A549 (cell line): ENCODE results near the gene RHBDL2. TPM values are rescaled to one million over a fixed set of nuclear protein-coding genes. Genes with fewer than 3 reads are reported as not detected.

Experiments
- ATAC-seq, 2 experiments: fragments of 200-7000 bp in 1 of 2; fragments of >200 bp in 1 of 2; cut with Nextera tagmentation in 1 of 2; cut with Tn5 transposase in 1 of 2; 3 replicates each; pipeline versions ENCODE4 v1.8.0 to v1.9.1; 2018 to 2020; ENCODE audit warnings: mild to moderate bottlenecking in 1 of 2, moderate library complexity in 1 of 2
- CTCF ChIA-PET: fragments of 300-600 bp; sonication (Branson Sonifier 250); formaldehyde crosslinking; extraction: SDS; loops from one replicate; lab custom pipeline; 2021; ENCODE audit warnings: antibody characterized with exemption, inconsistent platforms; lab: Yijun Ruan, JAX
- POLR2A ChIA-PET: fragments of 350-600 bp; formaldehyde crosslinking; extraction: SDS; loops from one replicate; lab custom pipeline; 2021; ENCODE audit warnings: antibody characterized with exemption, inconsistent platforms; lab: Yijun Ruan, JAX
- DNase-seq, 2 experiments: peaks; one replicate each; pipeline versions ENCODE4 v3.0.0 to v3.0.0-alpha.2; 2011 to 2016; ENCODE audit warnings: low read depth in 1 of 2, low spot score in 1 of 2
- FAIRE-seq: peaks from 2 replicates; lab custom pipeline; 2011; peaks lifted over from hg19 to GRCh38; lab: Jason Lieb, UNC
- H3K27ac ChIP-seq, 2 experiments: fragments of >200 bp; sonication (Bioruptor Twin); formaldehyde crosslinking; 3 replicates each; pipeline ENCODE4 v1.5.1; 2016 to 2017
- H3K4me1 ChIP-seq: fragments of >200 bp; sonication (Bioruptor Twin); formaldehyde crosslinking; 3 replicates; pipeline ENCODE4 v1.6.1; 2016
- H3K4me2 ChIP-seq: fragments of >200 bp; sonication (Bioruptor Twin); formaldehyde crosslinking; 3 replicates; pipeline ENCODE4 v1.6.1; 2016
- H3K4me3 ChIP-seq: fragments of >200 bp; sonication (Bioruptor Twin); formaldehyde crosslinking; 3 replicates; pipeline ENCODE4 v1.5.1; 2016
- H3K9me3 ChIP-seq: fragments of >200 bp; sonication (Bioruptor Twin); formaldehyde crosslinking; 3 replicates; pipeline ENCODE4 v1.6.1; 2016
- BHLHE40 ChIP-seq: IDR thresholded peaks from 2 replicates; pipeline ENCODE4 v1.6.1; 2012; ENCODE audit warnings: low read depth, low read length, inconsistent platforms
- CBX8 ChIP-seq: fragments of 200-600 bp; sonication (generic); IDR thresholded peaks from 2 replicates; pipeline ENCODE4 v1.6.1; 2016
- CEBPB ChIP-seq, 2 experiments: fragments of >200 bp in 1 of 2; sonication (Bioruptor Twin) in 1 of 2; formaldehyde crosslinking in 1 of 2; IDR thresholded peaks; 2 replicates each; pipeline ENCODE4 v1.6.1; 2012 to 2016
- CHD4 ChIP-seq: fragments of 200-600 bp; sonication (generic); IDR thresholded peaks from 2 replicates; pipeline ENCODE4 v1.6.1; 2016; ENCODE audit warnings: antibody characterized with exemption, mild to moderate bottlenecking, borderline replicate concordance
- EHF ChIP-seq: fragments of 250-450 bp; sonication (Bioruptor Pico); IDR thresholded peaks from 2 replicates; pipeline ENCODE4 v1.5.0; 2020; ENCODE audit warnings: mild to moderate bottlenecking
- EP300 ChIP-seq, 2 experiments: fragments of >200 bp; sonication (Bioruptor Twin); formaldehyde crosslinking; IDR thresholded peaks; 2 replicates in 1 of 2; 3 replicates in 1 of 2; pipeline ENCODE4 v1.6.1; 2016 to 2017
- ESRRA ChIP-seq: fragments of 150-350 bp; IDR thresholded peaks from 2 replicates; pipeline ENCODE4 v1.6.1; 2014; ENCODE audit warnings: mild to moderate bottlenecking, low read length, borderline replicate concordance
- FOXS1 ChIP-seq: fragments of 250-450 bp; sonication (Bioruptor Pico); IDR thresholded peaks from 2 replicates; pipeline ENCODE4 v1.5.0; 2020; ENCODE audit warnings: mild to moderate bottlenecking, moderate library complexity
- GATA3 ChIP-seq: IDR thresholded peaks from 2 replicates; pipeline ENCODE4 v1.6.1; 2012; ENCODE audit warnings: borderline replicate concordance
- HDAC2 ChIP-seq: fragments of 200-600 bp; sonication (generic); IDR thresholded peaks from 2 replicates; pipeline ENCODE4 v1.6.1; 2016
- HEYL ChIP-seq: fragments of 250-450 bp; sonication (Bioruptor Pico); IDR thresholded peaks from 2 replicates; pipeline ENCODE4 v1.8.0; 2021; ENCODE audit warnings: mild to moderate bottlenecking, moderate library complexity
- HOXA7 ChIP-seq: fragments of 250-450 bp; sonication (Bioruptor Pico); IDR thresholded peaks from 2 replicates; pipeline ENCODE4 v1.5.0; 2020; ENCODE audit warnings: mild to moderate bottlenecking, moderate library complexity
- JUN ChIP-seq, 2 experiments: fragments of >200 bp; sonication (Bioruptor Twin); formaldehyde crosslinking; IDR thresholded peaks; 2 replicates in 1 of 2; 3 replicates in 1 of 2; pipeline ENCODE4 v1.6.1; 2016 to 2017
- JUNB ChIP-seq: fragments of >200 bp; sonication (Bioruptor Twin); formaldehyde crosslinking; IDR thresholded peaks from 2 replicates; pipeline ENCODE4 v1.6.1; 2016
- NFE2L2 ChIP-seq: fragments of 150-350 bp; conservative IDR thresholded peaks from 2 replicates; pipeline ENCODE4 v1.6.1; 2014; ENCODE audit warnings: low read length
- NPAS2 ChIP-seq: fragments of 250-450 bp; sonication (Bioruptor Pico); IDR thresholded peaks from 2 replicates; pipeline ENCODE4 v1.8.0; 2022; ENCODE audit warnings: mild to moderate bottlenecking, moderate library complexity, borderline replicate concordance
- PHF8 ChIP-seq: fragments of 200-600 bp; sonication (generic); IDR thresholded peaks from 2 replicates; pipeline ENCODE4 v1.6.1; 2016; ENCODE audit warnings: low read depth, mild to moderate bottlenecking, antibody characterized with exemption, moderate library complexity, borderline replicate concordance
- POLR2A ChIP-seq: IDR thresholded peaks from 2 replicates; pipeline ENCODE4 v1.6.1; 2012; ENCODE audit warnings: mild to moderate bottlenecking, low read length
- RCOR1 ChIP-seq: fragments of 150-350 bp; IDR thresholded peaks from 2 replicates; pipeline ENCODE4 v1.6.1; 2014; ENCODE audit warnings: antibody characterized with exemption, low read length, low read depth
- RFX5 ChIP-seq: fragments of 450-650 bp; IDR thresholded peaks from 2 replicates; pipeline ENCODE4 v1.7.1; 2014; ENCODE audit warnings: antibody characterized with exemption, mild to moderate bottlenecking, moderate library complexity
- SMC3 ChIP-seq: fragments of >200 bp; sonication (Bioruptor Twin); formaldehyde crosslinking; IDR thresholded peaks from 3 replicates; pipeline ENCODE4 v1.6.1; 2018; ENCODE audit warnings: inconsistent platforms
- TFCP2L1 ChIP-seq: fragments of 250-450 bp; sonication (Bioruptor Pico); IDR thresholded peaks from 2 replicates; pipeline ENCODE4 v1.5.0; 2021; ENCODE audit warnings: mild to moderate bottlenecking
- TP53 ChIP-seq: fragments of 250-450 bp; sonication (Bioruptor Pico); IDR thresholded peaks from 2 replicates; pipeline ENCODE4 v1.5.0; 2021; ENCODE audit warnings: mild to moderate bottlenecking, moderate library complexity
- ZC3H11A ChIP-seq: fragments of 450-650 bp; IDR thresholded peaks from 2 replicates; pipeline ENCODE4 v1.6.1; 2014; ENCODE audit warnings: antibody characterized with exemption, mild to moderate bottlenecking
- ZFP36 ChIP-seq: fragments of 450-650 bp; IDR thresholded peaks from 2 replicates; pipeline ENCODE4 v1.6.1; 2014; ENCODE audit warnings: borderline replicate concordance; ENCODE audit not compliant: partially characterized antibody
- ZNF302 ChIP-seq: fragments of 250-450 bp; sonication (Bioruptor Pico); IDR thresholded peaks from 2 replicates; pipeline ENCODE4 v1.9.0; 2021; ENCODE audit warnings: inconsistent platforms, mild to moderate bottlenecking, moderate library complexity
- ZSCAN20 ChIP-seq: fragments of 250-450 bp; sonication (Bioruptor Pico); IDR thresholded peaks from 2 replicates; pipeline ENCODE4 v1.8.0; 2022; ENCODE audit warnings: mild to moderate bottlenecking, moderate library complexity
- WGBS: methylation state at CpG from one replicate; pipeline ENCODE4 v1.1.6; 2017; ENCODE audit errors: missing lambda C conversion rate; 5-methylcytosine and 5-hydroxymethylcytosine counted together
- polyA minus RNA-seq: library from RNA; depleted of rRNA, polyadenylated mRNA; stranded (reverse); fragments of >200 nt; gene quantifications from 2 replicates; pipeline ENCODE4 v1.2.3, GENCODE V29; 2011; rRNA and poly(A)+ RNA removed
- polyA plus RNA-seq, 4 experiments: library from polyadenylated mRNA; depleted of rRNA in 3 of 4; stranded (reverse); fragments of >200 nt; fragmentation: RNase III in 1 of 4; extraction: RNeasy Plus Mini Kit Qiagen cat#74134 plus additional on column Dnase treatment in 1 of 4; gene quantifications; 2 replicates in 3 of 4; 3 replicates in 1 of 4; pipeline ENCODE4 v1.2.3, GENCODE V29; 2011 to 2017
- TF ChIP-seq, protein P1 (sequence below): fragments of >200 bp; sonication (Bioruptor Twin); formaldehyde crosslinking; IDR thresholded peaks from 2 replicates; pipeline ENCODE4 v1.6.1; 2016
- TF ChIP-seq, protein P2 (sequence below): IDR thresholded peaks from 2 replicates; pipeline ENCODE4 v1.6.1; 2012
- TF ChIP-seq, protein P3 (sequence below): IDR thresholded peaks from 2 replicates; pipeline ENCODE4 v1.6.1; 2012; ENCODE audit warnings: low read depth, borderline replicate concordance
- TF ChIP-seq, protein P4 (sequence below): fragments of >200 bp; sonication (Bioruptor Twin); formaldehyde crosslinking; IDR thresholded peaks from 3 replicates; pipeline ENCODE4 v1.6.1; 2016
- TF ChIP-seq, protein P5 (sequence below): fragments of 250-450 bp; sonication (Bioruptor Pico); IDR thresholded peaks from 2 replicates; pipeline ENCODE4 v1.5.0; 2021; ENCODE audit warnings: mild to moderate bottlenecking, moderate library complexity, borderline replicate concordance

Gene RHBDL2, protein sequence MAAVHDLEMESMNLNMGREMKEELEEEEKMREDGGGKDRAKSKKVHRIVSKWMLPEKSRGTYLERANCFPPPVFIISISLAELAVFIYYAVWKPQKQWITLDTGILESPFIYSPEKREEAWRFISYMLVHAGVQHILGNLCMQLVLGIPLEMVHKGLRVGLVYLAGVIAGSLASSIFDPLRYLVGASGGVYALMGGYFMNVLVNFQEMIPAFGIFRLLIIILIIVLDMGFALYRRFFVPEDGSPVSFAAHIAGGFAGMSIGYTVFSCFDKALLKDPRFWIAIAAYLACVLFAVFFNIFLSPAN
- 2.5 and 2.6 TPM in 2 replicates for polyA plus RNA-seq (2011; rRNA removed)
- 1.0 and 1.2 TPM in 2 replicates for polyA plus RNA-seq (2012; cell fraction: cytosol; rRNA removed)
- polyA plus RNA-seq (2012; cell fraction: nucleus; rRNA removed): 0.49 and 0.50 TPM in 2 replicates
- polyA plus RNA-seq (2017; fragmentation: RNase III; extraction: RNeasy Plus Mini Kit Qiagen cat#74134 plus additional on column Dnase treatment): 3.4 to 3.7 TPM (median 3.6 TPM) in 3 replicates
- polyA minus RNA-seq: 0.24 and 1.1 TPM in 2 replicates

DNA sequence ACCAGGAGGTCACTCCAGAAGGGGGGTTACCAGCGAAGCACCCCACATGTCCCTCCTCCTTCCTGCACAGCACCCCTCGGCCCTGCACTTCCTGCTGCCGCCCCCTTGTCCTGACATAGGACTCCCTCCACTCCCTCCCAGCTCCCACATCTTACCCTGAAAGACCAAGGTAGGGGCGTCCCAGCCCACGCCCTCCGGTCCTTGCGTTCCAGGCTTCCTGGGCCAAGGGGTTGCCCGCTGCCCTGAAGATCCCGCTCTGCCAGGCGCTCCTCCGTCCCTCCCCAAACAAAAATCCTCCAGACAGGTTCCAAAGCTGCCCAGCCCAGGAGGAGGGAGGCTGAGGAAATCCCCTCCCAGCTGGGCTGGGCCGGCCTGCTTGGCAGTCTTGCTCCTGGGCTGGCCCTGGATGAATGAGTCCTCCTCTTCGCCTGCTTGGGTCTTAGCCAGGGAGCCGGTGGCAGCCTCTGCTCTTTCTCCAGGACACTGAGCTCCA lies at the start of gene RHBDL2:
RHBDL2 (minus strand) TSS at position 304 of the 493 bp plus-strand sequence. CDS start 22,618 bp downstream, outside the sequence.
- 9% methylated on average over 6 of the region's 14 CpGs for WGBS
- CTCF ChIA-PET: no interaction called here
- DNase-seq (peak; percentile 21 to 35), FAIRE-seq (no peak), ATAC-seq (peak; percentile 84 to 93)
- peaks cover 3% of the 10 kb centered on the region; the same call in 1 of the 3 replicates for H3K4me1 ChIP-seq
- no peaks in the 10 kb centered on the region for H3K9me3 ChIP-seq
- POLR2A ChIA-PET: no interaction called here
- peak within 1 kb of the TSS; percentile 79 to 89 for H3K27ac ChIP-seq
- H3K4me3 ChIP-seq: peak within 1 kb of the TSS; percentile 61
- TF ChIP-seq ESRRA: no peak
- no peak for TF ChIP-seq ZC3H11A
- TF ChIP-seq ZSCAN20 (CRISPR knock-in tag): no peak
- TF ChIP-seq JUNB: no peak
- no peak for TF ChIP-seq TFCP2L1 (CRISPR knock-in tag)
- no peak for TF ChIP-seq CHD4
- no peak for TF ChIP-seq EHF (CRISPR knock-in tag)
- no peak for TF ChIP-seq SMC3
- TF ChIP-seq CBX8: no peak
- no peak for TF ChIP-seq BHLHE40
- TF ChIP-seq HEYL (CRISPR knock-in tag): no peak
- no peak for TF ChIP-seq NPAS2
- no peak for TF ChIP-seq PHF8
- H3K4me2 ChIP-seq: peak within 1 kb of the TSS; percentile 97

DNA sequence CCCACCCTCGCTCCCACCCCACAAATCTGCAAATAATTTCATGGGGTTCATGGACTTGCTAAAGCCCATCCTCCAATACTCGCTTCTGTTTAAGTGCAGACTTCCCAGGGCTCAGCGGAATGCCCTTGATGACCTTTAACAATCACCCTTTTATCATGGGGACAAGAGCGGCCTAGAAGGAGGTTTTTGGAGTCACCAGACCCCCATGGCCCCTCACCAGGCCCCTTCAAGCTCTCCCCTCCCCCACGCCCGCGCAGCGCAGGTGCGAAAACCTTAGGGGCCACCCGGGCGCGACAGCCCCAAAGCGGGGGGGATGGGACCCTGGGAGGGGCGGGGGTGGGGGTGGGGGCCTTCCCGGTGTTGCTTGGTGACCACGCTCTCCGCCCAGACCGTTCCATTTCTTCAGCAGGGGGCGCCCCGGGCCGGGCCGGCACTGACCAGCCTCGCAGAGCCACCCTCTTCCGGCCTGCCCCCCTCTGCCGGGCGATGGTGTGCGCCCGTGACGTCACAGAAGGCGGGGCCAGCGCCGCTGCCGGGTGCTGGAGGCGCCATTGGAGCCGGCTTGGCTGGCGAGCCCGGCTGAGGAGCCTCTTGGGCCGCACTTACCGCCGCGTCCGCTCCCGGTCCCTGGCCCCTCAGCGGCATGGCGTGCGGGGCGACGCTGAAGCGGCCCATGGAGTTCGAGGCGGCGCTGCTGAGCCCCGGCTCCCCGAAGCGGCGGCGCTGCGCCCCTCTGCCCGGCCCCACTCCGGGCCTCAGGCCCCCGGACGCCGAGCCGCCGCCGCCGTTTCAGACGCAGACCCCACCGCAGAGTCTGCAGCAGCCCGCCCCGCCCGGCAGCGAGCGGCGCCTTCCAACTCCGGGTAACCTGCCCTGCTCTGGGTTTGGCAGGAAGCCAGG lies 49.4 kb upstream of the RHBDL2 start, which contains the start of gene AKIRIN1:
AKIRIN1 (plus strand) TSS at position 539 of the 900 bp plus-strand sequence; CDS start at position 644, 105 bp downstream.
- Histone ChIP-seq H3K27ac (peak within 1 kb of the TSS; percentile 98 to 99), H3K4me1 (peaks cover 35% of the 10 kb centered on the region), H3K4me2 (peak within 1 kb of the TSS; percentile 85), H3K9me3 (no peaks in the 10 kb centered on the region), H3K4me3 (peak within 1 kb of the TSS; percentile 100)
- peak; percentile 87 to 95 for DNase-seq
- POLR2A ChIA-PET: interaction anchor here (1.2 kb wide), 1 partner anchor 35 kb away, joined by 7 read pairs; the partner anchor contains the start of gene NDUFS5
- FAIRE-seq: no peak
- WGBS: 0% methylated on average over 4 of the region's 76 CpGs
- peak; percentile 91 to 96 for ATAC-seq
- TF ChIP-seq HDAC2 (no peak), HOXA7 (CRISPR knock-in tag) (no peak), ZSCAN20 (CRISPR knock-in tag) (no peak), EHF (CRISPR knock-in tag) (no peak), ZNF302 (CRISPR knock-in tag) (no peak), EP300 (IDR thresholded peaks at IDR 0.05) (no peak; a peak in 1 of 5 replicates), CBX8 (no peak), SMC3 (no peak), JUN (IDR thresholded peaks at IDR 0.05) (peak; percentile 51 to 84; a peak in 4 of 5 replicates), CEBPB (IDR thresholded peaks at IDR 0.05) (no peak), GATA3 (peak; percentile 68), ESRRA (no peak), RFX5 (peak; percentile 35; the same call in 1 of the 2 replicates), CHD4 (no peak), ZFP36 (no peak), FOXS1 (no peak), PHF8 (peak; percentile 93), NFE2L2 (no peak), BHLHE40 (peak; percentile 78), NPAS2 (no peak), RCOR1 (no peak), POLR2A (peak; percentile 84), TP53 (no peak)
- TF ChIP-seq, protein P1, sequence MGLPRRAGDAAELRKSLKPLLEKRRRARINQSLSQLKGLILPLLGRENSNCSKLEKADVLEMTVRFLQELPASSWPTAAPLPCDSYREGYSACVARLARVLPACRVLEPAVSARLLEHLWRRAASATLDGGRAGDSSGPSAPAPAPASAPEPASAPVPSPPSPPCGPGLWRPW: no peak
- TF ChIP-seq, protein P2, sequence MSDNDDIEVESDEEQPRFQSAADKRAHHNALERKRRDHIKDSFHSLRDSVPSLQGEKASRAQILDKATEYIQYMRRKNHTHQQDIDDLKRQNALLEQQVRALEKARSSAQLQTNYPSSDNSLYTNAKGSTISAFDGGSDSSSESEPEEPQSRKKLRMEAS: peak; percentile 70
- TF ChIP-seq, protein P3, sequence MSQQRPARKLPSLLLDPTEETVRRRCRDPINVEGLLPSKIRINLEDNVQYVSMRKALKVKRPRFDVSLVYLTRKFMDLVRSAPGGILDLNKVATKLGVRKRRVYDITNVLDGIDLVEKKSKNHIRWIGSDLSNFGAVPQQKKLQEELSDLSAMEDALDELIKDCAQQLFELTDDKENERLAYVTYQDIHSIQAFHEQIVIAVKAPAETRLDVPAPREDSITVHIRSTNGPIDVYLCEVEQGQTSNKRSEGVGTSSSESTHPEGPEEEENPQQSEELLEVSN: peak; percentile 54
- TF ChIP-seq, protein P4, sequence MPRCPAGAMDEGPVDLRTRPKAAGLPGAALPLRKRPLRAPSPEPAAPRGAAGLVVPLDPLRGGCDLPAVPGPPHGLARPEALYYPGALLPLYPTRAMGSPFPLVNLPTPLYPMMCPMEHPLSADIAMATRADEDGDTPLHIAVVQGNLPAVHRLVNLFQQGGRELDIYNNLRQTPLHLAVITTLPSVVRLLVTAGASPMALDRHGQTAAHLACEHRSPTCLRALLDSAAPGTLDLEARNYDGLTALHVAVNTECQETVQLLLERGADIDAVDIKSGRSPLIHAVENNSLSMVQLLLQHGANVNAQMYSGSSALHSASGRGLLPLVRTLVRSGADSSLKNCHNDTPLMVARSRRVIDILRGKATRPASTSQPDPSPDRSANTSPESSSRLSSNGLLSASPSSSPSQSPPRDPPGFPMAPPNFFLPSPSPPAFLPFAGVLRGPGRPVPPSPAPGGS: peak; percentile 52; the same call in 1 of the 3 replicates
- TF ChIP-seq, protein P5, sequence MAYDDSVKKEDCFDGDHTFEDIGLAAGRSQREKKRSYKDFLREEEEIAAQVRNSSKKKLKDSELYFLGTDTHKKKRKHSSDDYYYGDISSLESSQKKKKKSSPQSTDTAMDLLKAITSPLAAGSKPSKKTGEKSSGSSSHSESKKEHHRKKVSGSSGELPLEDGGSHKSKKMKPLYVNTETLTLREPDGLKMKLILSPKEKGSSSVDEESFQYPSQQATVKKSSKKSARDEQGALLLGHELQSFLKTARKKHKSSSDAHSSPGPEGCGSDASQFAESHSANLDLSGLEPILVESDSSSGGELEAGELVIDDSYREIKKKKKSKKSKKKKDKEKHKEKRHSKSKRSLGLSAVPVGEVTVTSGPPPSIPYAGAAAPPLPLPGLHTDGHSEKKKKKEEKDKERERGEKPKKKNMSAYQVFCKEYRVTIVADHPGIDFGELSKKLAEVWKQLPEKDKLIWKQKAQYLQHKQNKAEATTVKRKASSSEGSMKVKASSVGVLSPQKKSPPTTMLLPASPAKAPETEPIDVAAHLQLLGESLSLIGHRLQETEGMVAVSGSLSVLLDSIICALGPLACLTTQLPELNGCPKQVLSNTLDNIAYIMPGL (CRISPR knock-in tag): no peak
- CTCF ChIA-PET: no interaction called here
